Kasumi-1 (cell line): ENCODE measurements around the gene ARHGEF7.

Experiments used
- DNase-seq, 2 experiments: peaks; one replicate each; lab custom pipeline; 2025; lab: John Stamatoyannopoulos, UW

ARHGEF7 gene

GRCh38 chr13:111278743-111279652 is 163.9 kb downstream of the ARHGEF7 start:
- no peak for DNase-seq

DNA sequence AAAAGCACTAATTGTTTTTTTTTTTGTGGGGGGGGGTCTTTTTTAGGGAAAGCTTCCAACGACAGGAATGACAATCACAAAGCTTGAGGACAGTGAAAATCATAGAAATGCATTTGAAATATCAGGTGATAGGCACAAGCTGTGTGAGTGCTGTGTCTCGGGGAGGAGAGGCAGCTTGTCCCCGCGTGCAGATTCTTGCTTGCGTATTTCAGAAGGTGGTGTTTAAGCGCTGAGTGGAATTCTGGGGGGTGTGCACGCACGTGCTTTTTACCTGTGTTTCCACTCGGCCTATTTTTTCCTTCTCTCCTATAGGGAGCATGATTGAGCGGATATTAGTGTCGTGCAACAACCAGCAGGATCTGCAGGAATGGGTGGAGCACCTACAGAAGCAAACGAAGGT is 165.1 kb downstream of the ARHGEF7 start:
- no peak for DNase-seq

GRCh38 chr13:111280681-111281585 is 165.8 kb downstream of the ARHGEF7 start:
- no peak for DNase-seq

DNA sequence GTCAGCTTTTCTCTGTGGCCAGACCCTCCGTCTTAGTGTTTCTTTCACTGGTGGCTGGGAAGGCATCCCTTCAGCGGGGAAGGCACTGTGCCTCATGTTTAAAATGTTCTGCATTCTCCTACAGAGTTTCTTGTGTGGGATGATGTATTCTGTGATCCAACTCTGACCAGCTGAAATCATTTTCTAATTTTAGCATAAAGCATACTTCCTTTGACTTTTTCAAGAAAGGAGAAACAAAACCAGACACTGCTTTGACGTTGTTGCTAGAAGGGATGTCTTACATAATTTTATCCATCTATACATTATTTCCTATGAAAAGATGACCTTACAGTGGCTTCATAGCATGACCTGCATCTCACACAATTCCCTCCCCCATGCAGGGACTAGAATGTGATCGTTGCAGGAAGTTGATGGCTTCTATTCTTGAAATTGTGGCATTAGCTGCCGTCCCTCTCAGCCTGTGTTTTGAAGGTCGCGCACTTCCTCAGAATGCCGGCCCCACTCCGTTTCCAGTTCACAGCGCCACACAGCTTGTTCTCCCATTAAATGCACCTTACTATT is 166.7 kb downstream of the ARHGEF7 start:
- DNase-seq: peak; percentile 32 to 44

DNA sequence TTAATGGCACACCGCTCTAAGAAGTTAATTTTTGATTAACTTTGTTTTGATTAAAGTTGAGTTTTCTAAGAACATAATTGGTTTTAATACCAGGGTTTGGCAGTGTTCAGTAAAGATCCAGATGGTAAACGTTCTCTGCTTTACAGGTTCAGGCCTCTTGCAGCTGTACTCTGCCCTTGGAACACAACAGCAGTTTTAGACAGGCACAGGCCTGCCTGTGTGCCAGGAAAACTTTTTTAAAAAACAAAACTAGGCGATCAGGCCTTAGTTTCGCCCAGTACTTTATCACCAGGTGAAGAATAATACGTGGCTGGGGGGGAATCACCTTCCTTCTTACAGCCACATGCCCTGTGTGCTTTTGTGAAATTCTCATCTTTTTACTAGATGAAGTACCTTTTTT is 167.3 kb downstream of the ARHGEF7 start:
- DNase-seq: no peak

- DNase-seq: no peak
Observed at GRCh38 chr13:111282997-111283396, 167.9 kb downstream of the ARHGEF7 start.

DNA sequence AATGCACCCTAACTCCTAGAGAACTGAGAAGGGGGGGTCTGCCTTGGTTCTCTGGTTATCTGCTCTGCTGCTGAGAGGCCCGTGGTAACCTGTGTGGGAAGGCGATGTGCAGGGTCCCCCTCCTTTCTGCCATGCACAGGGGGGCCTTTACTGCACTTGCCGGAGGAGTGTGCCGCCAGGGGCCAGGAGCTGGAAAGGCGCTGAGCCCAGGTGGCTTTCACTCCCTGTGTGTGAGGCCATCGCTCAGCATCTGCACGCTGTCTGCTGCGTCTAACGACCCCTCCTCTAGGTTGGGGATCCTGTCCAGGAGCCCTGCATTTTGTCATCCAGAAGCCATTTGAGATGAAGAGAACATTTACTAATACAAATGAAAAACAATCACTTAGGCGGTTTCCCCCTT is 168.3 kb downstream of the ARHGEF7 start:
- no peak for DNase-seq

DNA sequence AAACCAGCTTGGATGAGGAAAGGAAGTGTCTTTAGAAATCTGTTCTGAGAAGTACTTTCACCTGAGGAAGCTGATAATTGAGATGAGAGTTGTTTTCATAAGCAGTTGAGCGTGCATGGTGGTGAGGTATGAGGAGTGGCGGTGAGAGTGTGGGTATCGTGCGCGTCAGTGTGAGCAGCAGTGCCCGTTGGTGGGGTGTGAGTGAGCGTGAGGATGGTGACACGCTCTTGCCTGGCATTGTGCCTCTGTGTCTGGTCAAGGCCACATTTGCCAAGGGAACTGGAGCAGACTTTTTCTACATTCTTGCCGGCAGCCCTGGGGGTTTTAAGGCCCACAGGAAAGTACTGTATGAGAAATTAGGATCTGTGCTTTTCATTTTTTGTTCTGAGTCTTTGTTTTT is 168.9 kb downstream of the ARHGEF7 start:
- DNase-seq: no peak

DNA sequence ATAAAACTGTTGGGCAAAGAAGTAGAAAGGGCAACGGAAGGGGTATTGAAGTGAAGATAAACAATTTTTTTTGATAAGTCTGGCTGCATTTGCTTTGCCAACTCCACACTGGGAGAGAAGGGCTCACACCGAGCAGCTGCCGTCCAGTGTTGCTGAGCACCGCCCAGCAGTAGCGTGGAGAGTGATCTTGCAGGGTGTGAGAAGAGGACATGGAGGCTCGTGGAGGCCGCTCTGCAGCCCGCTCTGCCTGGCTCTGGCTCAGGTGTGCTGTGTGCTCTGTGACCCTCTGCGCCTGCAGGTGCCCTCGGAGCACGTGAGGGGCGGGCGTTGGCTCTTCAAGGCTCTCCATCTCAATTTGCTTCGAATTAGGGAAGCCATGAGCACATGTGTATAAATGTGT is 169.5 kb downstream of the ARHGEF7 start:
- DNase-seq: no peak

GRCh38 chr13:111286162-111286561 is 171.1 kb downstream of the ARHGEF7 start:
- DNase-seq: peak in 1 of 2 experiments; percentile 4

- DNase-seq: no peak
Observed at GRCh38 chr13:111286749-111287148, 171.6 kb downstream of the ARHGEF7 start.

DNA sequence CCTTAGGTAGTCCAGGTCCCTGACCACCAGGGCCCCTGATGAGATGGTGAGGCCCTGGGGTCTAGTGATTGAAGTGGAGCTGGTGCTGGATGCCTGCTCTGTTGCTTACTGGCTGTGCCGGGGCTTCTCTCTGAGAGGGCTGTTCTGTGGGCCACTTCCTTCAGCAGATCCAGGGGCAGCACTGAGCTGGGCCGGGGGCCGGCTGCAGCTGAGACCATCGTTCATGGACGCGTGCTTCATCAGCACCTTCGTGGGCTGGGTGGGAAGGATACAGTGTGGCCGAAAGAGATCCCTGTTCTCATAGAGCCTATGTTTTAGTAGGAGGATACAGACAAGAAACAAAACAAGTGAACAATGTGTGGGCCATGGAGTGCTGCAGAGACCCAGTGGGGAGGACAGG is 172.1 kb downstream of the ARHGEF7 start:
- no peak for DNase-seq

- DNase-seq: no peak
Observed at GRCh38 chr13:111288276-111288675, 173.2 kb downstream of the ARHGEF7 start.

DNA sequence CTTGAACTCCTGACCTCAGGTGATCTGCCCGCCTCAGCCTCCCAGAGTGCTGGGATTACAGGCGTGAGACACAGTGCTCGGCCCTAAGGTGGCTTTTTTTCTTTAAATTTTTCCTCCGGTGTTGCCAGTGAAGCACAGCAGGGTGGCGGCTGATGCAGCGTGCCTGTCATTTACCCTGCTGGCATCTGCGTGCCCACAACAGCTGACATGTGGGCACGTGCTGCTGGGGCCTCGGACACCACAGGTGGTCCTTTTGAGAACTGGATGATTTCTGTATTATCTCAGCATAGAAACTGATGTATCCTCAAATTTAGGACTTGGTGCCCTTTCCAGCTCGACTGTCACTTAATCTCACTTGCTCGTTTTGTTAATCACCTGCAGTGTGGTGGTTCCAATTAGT is 174.1 kb downstream of the ARHGEF7 start:
- no peak for DNase-seq

GRCh38 chr13:111291908-111292307 is 176.8 kb downstream of the ARHGEF7 start:
- DNase-seq: no peak

DNA sequence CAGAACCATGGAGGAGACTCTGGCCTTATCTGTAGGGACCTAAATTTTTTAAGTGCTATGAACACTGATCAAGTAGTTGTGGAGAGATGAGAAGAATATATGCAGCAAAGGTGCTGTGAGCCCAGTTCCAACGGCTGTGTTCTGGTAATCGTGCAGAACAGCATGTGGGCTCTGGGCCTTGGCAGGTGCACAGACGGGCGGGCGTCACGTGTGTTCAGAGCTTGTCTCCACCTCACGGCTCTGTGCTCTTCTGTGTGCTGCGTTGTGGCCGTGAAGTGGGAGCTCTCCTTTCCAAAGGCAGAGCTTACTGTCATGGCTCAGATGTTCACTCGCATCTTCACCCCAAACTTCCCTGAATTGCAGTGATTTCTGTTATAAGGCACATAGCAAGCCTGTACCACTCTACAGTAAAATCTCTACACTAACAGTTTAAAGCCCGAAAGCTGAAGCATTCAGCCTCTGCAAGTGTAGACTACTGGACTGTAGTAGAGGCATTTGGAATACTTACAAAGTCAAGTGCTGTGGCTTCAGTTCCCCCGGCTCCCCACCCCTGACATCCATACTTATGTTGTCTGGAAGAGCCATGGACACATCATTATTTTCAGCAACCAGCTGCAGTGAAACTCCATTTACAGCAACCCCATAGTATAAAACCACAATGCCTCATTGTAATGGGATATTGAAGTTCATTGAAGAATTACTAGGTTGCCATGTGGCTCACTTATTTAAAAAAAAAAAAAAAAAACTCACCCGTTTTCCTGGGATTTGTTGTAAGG is 177.8 kb downstream of the ARHGEF7 start:
- DNase-seq: no peak

DNA sequence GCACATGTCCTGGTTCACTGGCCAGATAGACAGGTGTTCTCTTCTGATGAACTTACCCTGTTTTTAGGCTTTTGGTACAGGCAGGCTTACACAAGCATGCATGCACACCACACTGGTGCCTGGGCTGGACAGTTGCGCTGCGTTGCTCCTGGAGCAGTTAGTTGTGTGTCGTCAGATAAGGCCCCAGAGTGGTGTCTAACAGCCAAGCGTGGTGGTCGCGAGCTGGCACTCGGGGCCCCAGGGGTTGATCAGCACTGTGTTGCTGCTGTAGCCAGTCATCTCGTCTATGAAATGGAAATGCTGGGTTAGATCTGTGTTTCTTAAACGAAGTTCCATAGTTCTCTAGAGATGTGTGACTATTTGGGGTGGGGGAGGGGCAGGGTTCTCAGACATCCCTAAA is 180.8 kb downstream of the ARHGEF7 start:
- no peak for DNase-seq

GRCh38 chr13:111296417-111296816 is 181.3 kb downstream of the ARHGEF7 start:
- DNase-seq: no peak

GRCh38 chr13:111298214-111298975 is 183.3 kb downstream of the ARHGEF7 start:
- no peak for DNase-seq

DNA sequence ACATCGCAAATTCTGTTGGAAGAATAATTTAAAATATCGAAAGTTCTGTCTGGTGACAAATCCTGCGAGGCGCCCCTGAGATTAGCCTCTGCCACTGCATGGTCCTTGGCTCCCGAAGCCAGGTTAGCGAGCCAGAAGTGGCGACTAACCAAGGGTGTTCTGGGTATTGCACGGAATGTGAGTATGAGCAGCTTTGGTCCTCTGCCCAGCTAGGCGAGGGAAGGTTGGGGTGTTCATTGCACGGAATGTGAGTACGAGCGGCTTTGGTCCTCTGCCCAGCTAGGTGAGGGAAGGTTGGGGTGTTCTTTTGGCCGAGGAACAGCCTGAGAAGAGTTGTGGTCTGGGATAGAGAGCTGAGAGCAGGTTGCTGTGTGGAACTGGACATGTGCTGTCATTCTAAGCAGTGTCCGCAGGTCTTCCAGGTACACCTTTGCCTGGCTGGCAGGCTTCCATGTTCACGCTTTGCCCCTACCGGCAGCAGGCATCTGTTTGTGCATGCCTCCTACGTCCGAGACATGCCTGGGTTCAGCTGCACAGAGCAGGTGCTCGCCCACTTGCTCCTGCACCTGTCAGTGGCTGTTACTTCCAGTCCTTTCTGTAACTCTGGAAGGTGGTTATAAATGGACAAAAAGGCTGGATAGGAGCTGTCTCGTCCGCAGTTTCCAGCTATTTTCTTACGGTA is 187.1 kb downstream of the ARHGEF7 start:
- no peak for DNase-seq
